MM.1S (cell line): ENCODE data around the gene RXFP4.

Experiments
- EZH2phosphoT487 ChIP-seq: fragments of 300-600 bp; sonication (generic); IDR thresholded peaks from 2 replicates; pipeline ENCODE4 v1.6.1; 2018; ENCODE audit warnings: antibody characterized with exemption, low read length
- TF ChIP-seq, protein P1 (sequence below): fragments of 300-600 bp; sonication (generic); IDR thresholded peaks from 2 replicates; pipeline ENCODE4 v1.5.1; 2016; ENCODE audit warnings: antibody characterized with exemption, low read length, mixed read lengths

DNA sequence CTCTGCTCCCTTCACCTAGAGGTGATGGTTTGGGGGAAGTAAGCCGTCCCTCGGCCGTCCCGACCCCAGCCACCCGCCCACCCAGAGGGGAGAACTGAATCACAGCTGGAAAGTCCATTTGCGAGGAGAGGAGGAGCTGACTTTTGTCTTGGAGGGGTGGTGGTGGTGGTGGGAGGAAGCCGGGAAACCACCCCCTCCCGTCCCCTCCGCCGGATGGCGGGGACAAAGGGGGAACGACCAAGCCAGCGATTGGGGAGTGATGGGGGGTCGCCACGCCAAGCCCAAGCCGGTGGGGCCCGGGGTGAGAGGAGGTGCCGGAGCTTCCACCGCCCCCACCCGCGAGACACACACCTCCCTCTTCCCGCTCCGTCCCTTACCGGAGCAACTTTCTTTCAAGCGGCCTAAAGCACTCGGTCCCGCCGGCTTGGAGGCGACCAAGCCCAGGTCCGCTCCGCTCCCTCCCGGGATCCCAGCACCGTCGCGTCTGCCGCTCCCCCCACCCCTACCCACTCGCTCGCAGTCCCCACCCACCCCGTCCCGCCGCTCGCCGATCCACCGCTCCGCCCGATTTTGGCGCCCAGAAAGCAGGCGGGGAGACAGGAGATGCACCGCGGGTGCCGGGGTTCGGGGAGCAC lies 36.4 kb downstream of the RXFP4 start:
- TF ChIP-seq, protein P1, sequence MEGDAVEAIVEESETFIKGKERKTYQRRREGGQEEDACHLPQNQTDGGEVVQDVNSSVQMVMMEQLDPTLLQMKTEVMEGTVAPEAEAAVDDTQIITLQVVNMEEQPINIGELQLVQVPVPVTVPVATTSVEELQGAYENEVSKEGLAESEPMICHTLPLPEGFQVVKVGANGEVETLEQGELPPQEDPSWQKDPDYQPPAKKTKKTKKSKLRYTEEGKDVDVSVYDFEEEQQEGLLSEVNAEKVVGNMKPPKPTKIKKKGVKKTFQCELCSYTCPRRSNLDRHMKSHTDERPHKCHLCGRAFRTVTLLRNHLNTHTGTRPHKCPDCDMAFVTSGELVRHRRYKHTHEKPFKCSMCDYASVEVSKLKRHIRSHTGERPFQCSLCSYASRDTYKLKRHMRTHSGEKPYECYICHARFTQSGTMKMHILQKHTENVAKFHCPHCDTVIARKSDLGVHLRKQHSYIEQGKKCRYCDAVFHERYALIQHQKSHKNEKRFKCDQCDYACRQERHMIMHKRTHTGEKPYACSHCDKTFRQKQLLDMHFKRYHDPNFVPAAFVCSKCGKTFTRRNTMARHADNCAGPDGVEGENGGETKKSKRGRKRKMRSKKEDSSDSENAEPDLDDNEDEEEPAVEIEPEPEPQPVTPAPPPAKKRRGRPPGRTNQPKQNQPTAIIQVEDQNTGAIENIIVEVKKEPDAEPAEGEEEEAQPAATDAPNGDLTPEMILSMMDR: no peak
- TF ChIP-seq EZH2phosphoT487: no peak
